ENCODE results near the gene IGF2BP2.

The IGF2BP2 gene

GRCh38 chr3:185715091-185715490, 109.8 kb downstream of the IGF2BP2 start:
- no peak for TF ChIP-seq RAD21 (IDR thresholded peaks at IDR 0.05; ENCODE audit: low read depth)
- TF ChIP-seq EGR1 (IDR thresholded peaks at IDR 0.05): no peak
- TF ChIP-seq, protein P1, sequence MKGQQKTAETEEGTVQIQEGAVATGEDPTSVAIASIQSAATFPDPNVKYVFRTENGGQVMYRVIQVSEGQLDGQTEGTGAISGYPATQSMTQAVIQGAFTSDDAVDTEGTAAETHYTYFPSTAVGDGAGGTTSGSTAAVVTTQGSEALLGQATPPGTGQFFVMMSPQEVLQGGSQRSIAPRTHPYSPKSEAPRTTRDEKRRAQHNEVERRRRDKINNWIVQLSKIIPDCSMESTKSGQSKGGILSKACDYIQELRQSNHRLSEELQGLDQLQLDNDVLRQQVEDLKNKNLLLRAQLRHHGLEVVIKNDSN (IDR thresholded peaks at IDR 0.05): no peak
- TF ChIP-seq FOXM1 (IDR thresholded peaks at IDR 0.05; ENCODE audit: borderline replicate concordance, low read depth): no peak
- no peak for TF ChIP-seq NFIC (IDR thresholded peaks at IDR 0.05)
- TF ChIP-seq CEBPB (IDR thresholded peaks at IDR 0.05): no peak
- no peak for TF ChIP-seq EP300 (IDR thresholded peaks at IDR 0.05; ENCODE audit: borderline replicate concordance)
- TF ChIP-seq CREB1 (IDR thresholded peaks at IDR 0.05; ENCODE audit: low read depth): no peak
- no peak for TF ChIP-seq YY1 (IDR thresholded peaks at IDR 0.05; ENCODE audit: low read depth)
- TF ChIP-seq, protein P2, sequence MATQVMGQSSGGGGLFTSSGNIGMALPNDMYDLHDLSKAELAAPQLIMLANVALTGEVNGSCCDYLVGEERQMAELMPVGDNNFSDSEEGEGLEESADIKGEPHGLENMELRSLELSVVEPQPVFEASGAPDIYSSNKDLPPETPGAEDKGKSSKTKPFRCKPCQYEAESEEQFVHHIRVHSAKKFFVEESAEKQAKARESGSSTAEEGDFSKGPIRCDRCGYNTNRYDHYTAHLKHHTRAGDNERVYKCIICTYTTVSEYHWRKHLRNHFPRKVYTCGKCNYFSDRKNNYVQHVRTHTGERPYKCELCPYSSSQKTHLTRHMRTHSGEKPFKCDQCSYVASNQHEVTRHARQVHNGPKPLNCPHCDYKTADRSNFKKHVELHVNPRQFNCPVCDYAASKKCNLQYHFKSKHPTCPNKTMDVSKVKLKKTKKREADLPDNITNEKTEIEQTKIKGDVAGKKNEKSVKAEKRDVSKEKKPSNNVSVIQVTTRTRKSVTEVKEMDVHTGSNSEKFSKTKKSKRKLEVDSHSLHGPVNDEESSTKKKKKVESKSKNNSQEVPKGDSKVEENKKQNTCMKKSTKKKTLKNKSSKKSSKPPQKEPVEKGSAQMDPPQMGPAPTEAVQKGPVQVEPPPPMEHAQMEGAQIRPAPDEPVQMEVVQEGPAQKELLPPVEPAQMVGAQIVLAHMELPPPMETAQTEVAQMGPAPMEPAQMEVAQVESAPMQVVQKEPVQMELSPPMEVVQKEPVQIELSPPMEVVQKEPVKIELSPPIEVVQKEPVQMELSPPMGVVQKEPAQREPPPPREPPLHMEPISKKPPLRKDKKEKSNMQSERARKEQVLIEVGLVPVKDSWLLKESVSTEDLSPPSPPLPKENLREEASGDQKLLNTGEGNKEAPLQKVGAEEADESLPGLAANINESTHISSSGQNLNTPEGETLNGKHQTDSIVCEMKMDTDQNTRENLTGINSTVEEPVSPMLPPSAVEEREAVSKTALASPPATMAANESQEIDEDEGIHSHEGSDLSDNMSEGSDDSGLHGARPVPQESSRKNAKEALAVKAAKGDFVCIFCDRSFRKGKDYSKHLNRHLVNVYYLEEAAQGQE (IDR thresholded peaks at IDR 0.05; ENCODE audit: low read depth): no peak
- TF ChIP-seq, protein P3, sequence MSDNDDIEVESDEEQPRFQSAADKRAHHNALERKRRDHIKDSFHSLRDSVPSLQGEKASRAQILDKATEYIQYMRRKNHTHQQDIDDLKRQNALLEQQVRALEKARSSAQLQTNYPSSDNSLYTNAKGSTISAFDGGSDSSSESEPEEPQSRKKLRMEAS (IDR thresholded peaks at IDR 0.05): no peak
- no peak; the same call in 1 of the 2 replicates for TF ChIP-seq TEAD4 (IDR thresholded peaks at IDR 0.05)
- no peak for TF ChIP-seq TCF12 (IDR thresholded peaks at IDR 0.05; ENCODE audit: low read depth)
- no peak for TF ChIP-seq TAF1 (IDR thresholded peaks at IDR 0.05; ENCODE audit: low read depth)
- no peak for TF ChIP-seq ZBTB7A (IDR thresholded peaks at IDR 0.05; ENCODE audit: low read depth)

DNA sequence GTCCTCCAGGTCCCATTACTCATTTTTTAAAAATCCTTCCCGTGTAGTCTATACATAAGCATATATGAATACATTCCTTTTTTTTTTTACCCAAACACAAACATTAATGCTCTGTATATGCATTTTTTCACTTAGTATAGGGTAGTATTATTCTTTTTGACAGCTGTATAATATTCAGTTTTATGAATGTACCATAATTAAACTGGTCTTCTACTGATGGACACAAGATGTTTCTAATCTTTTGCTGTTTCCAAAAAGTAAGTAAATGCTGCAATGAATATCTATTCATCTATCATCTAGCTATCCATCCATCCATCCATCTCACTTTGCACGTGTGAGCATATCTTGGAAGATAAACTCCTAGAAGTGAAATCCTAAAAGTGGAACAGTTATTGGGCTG, 110.8 kb downstream of the IGF2BP2 start:
- TF ChIP-seq CEBPB (IDR thresholded peaks at IDR 0.05): no peak
- no peak for TF ChIP-seq YY1 (IDR thresholded peaks at IDR 0.05; ENCODE audit: low read depth)
- no peak for TF ChIP-seq TEAD4 (IDR thresholded peaks at IDR 0.05)
- TF ChIP-seq, protein P1 (IDR thresholded peaks at IDR 0.05): no peak
- TF ChIP-seq, protein P3 (IDR thresholded peaks at IDR 0.05): no peak
- no peak for TF ChIP-seq RAD21 (IDR thresholded peaks at IDR 0.05; ENCODE audit: low read depth)
- no peak for TF ChIP-seq TCF12 (IDR thresholded peaks at IDR 0.05; ENCODE audit: low read depth)
- no peak for TF ChIP-seq EGR1 (IDR thresholded peaks at IDR 0.05)
- TF ChIP-seq TAF1 (IDR thresholded peaks at IDR 0.05; ENCODE audit: low read depth): no peak

GRCh38 chr3:185713015-185713414, 111.8 kb downstream of the IGF2BP2 start:
- TF ChIP-seq, protein P3 (IDR thresholded peaks at IDR 0.05): no peak
- TF ChIP-seq CEBPB (IDR thresholded peaks at IDR 0.05): no peak
- TF ChIP-seq, protein P2 (IDR thresholded peaks at IDR 0.05; ENCODE audit: low read depth): no peak
- no peak for TF ChIP-seq FOXM1 (IDR thresholded peaks at IDR 0.05; ENCODE audit: borderline replicate concordance, low read depth)
- TF ChIP-seq, protein P1 (IDR thresholded peaks at IDR 0.05): no peak
- TF ChIP-seq YY1 (IDR thresholded peaks at IDR 0.05; ENCODE audit: low read depth): no peak
- no peak for TF ChIP-seq TAF1 (IDR thresholded peaks at IDR 0.05; ENCODE audit: low read depth)
- TF ChIP-seq TEAD4 (IDR thresholded peaks at IDR 0.05): no peak
- TF ChIP-seq RAD21 (IDR thresholded peaks at IDR 0.05; ENCODE audit: low read depth): no peak
- no peak for TF ChIP-seq CREB1 (IDR thresholded peaks at IDR 0.05; ENCODE audit: low read depth)
- no peak for TF ChIP-seq TCF12 (IDR thresholded peaks at IDR 0.05; ENCODE audit: low read depth)
- no peak for TF ChIP-seq EGR1 (IDR thresholded peaks at IDR 0.05)
- TF ChIP-seq ZBTB7A (IDR thresholded peaks at IDR 0.05; ENCODE audit: low read depth): no peak
- TF ChIP-seq NFIC (IDR thresholded peaks at IDR 0.05): no peak
- TF ChIP-seq EP300 (IDR thresholded peaks at IDR 0.05; ENCODE audit: borderline replicate concordance): no peak

DNA sequence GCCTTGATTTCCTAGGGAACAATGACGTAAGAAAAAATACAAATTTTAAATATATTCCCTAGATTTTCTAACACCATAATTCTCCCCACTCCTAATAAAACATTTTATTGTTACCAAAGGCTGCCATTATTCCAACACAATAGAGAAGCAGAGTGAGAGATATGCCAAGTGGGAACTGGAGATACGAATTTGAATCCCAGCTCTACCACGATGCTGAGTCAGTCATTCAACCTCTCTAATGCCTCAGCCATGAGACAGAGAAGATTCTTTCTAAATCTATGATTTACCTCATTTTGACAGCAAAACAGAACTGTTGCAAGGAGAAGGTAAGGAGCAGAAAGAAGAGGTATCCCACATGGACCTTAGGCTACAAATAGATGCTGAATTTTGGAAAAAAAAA, 112.5 kb downstream of the IGF2BP2 start:
- TF ChIP-seq TEAD4 (IDR thresholded peaks at IDR 0.05) (no peak), EP300 (IDR thresholded peaks at IDR 0.05; ENCODE audit: borderline replicate concordance) (no peak), CEBPB (IDR thresholded peaks at IDR 0.05) (no peak), CREB1 (IDR thresholded peaks at IDR 0.05; ENCODE audit: low read depth) (no peak), NFIC (IDR thresholded peaks at IDR 0.05) (no peak), TAF1 (IDR thresholded peaks at IDR 0.05; ENCODE audit: low read depth) (no peak), RAD21 (IDR thresholded peaks at IDR 0.05; ENCODE audit: low read depth) (no peak), FOXM1 (IDR thresholded peaks at IDR 0.05; ENCODE audit: borderline replicate concordance, low read depth) (no peak), EGR1 (IDR thresholded peaks at IDR 0.05) (no peak), ZBTB7A (IDR thresholded peaks at IDR 0.05; ENCODE audit: low read depth) (no peak), TCF12 (IDR thresholded peaks at IDR 0.05; ENCODE audit: low read depth) (no peak), YY1 (IDR thresholded peaks at IDR 0.05; ENCODE audit: low read depth) (no peak)
- TF ChIP-seq, protein P2 (IDR thresholded peaks at IDR 0.05; ENCODE audit: low read depth): no peak
- TF ChIP-seq, protein P3 (IDR thresholded peaks at IDR 0.05): no peak
- TF ChIP-seq, protein P1 (IDR thresholded peaks at IDR 0.05): no peak

Data from Ishikawa (cell line).